Epithelial cell of esophagus (primary cell): ENCODE data around the gene SHOX.

ENCODE experiments used
- DNase-seq: peaks from one replicate; pipeline ENCODE4 v3.0.0; 2010; ENCODE audit warnings: low read depth
- H3K4me3 ChIP-seq: 2 replicates; pipeline ENCODE4 v1.5.1; 2011; ENCODE audit warnings: mild to moderate bottlenecking, low read length, control low read depth
- CTCF ChIP-seq: IDR thresholded peaks from 2 replicates; pipeline ENCODE4 v1.5.1; 2011; ENCODE audit warnings: low read depth, mild to moderate bottlenecking, low read length, control low read depth, inconsistent platforms; ENCODE audit not compliant: insufficient read depth; ENCODE audit errors: missing control alignments

The SHOX gene

GRCh38 chrX:694800-695199, 64.2 kb downstream of the SHOX start:
- no peak overlapping the region for H3K4me3 ChIP-seq
- no peak for DNase-seq
- TF ChIP-seq CTCF, result no peak

GRCh38 chrX:698206-698605, 67.6 kb downstream of the SHOX start:
- TF ChIP-seq CTCF, result no peak
- DNase-seq, result no peak
- H3K4me3 ChIP-seq, result no peak overlapping the region

- H3K4me3 ChIP-seq, result no peak overlapping the region
- DNase-seq, result no peak
- no peak for TF ChIP-seq CTCF
Observed at GRCh38 chrX:700936-701335, 70.3 kb downstream of the SHOX start.

GRCh38 chrX:701673-702072, 71.1 kb downstream of the SHOX start:
- H3K4me3 ChIP-seq, result no peak overlapping the region
- DNase-seq, result no peak
- no peak for TF ChIP-seq CTCF

GRCh38 chrX:703466-703865, 72.9 kb downstream of the SHOX start:
- no peak for DNase-seq
- no peak for TF ChIP-seq CTCF
- H3K4me3 ChIP-seq, result no peak overlapping the region

GRCh38 chrX:703866-704265, 73.3 kb downstream of the SHOX start:
- no peak for DNase-seq
- no peak for TF ChIP-seq CTCF

More at GRCh38 chrX:703866-704265, 73.3 kb downstream of the SHOX start:
- no peak overlapping the region for H3K4me3 ChIP-seq
